GM18520 (cell line): ENCODE results near the gene PTGER3.
"Not testable (repeated sequence)": the region's sequence is repeated elsewhere in the genome, so short reads cannot be mapped to it uniquely, and the experiment has no call there.

Experiments
- ATAC-seq: cut with Tn5 transposase; IDR thresholded peaks from one replicate; pipeline ENCODE4 v1.9.1; 2021; ENCODE audit not compliant: unreplicated experiment

PTGER3 gene

DNA sequence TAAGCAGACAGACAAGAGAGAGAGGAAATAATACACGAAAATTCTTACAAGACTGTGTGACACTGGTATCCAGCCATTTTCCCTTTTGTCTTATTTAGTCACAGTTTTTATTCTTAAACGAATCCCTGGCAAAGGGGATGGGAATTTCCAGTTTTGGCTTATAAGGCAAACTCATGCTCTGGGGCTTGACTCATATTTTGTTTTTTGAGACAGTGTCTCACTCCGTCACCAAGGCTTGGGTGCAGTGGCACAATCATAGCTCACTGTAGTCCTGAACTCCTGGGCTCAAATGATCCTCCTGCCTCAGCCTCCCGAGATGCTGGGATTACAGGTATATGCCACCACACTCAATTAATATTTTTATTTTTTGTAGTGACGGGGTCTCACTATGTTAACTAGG is 31.9 kb downstream of the PTGER3 start:
- ATAC-seq: no peak

DNA sequence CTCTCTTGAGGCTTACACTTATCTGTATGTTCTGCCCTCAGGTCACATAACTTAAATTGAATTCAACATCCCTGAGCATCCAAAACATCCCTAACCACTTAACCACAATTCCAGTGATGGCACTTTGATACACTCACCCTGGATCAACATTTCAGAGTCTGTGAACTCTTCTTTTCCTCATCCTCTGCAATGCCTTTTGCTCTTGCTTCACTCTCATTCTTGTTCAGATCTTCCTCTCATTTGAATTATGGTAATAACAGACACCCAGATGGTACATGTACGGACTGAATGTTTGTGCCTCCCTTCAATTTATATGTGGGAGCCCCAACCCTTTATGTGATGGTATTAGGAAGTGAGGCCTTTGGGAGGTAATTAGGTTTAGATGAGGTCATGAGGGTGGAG is 33.4 kb downstream of the PTGER3 start:
- no peak for ATAC-seq

DNA sequence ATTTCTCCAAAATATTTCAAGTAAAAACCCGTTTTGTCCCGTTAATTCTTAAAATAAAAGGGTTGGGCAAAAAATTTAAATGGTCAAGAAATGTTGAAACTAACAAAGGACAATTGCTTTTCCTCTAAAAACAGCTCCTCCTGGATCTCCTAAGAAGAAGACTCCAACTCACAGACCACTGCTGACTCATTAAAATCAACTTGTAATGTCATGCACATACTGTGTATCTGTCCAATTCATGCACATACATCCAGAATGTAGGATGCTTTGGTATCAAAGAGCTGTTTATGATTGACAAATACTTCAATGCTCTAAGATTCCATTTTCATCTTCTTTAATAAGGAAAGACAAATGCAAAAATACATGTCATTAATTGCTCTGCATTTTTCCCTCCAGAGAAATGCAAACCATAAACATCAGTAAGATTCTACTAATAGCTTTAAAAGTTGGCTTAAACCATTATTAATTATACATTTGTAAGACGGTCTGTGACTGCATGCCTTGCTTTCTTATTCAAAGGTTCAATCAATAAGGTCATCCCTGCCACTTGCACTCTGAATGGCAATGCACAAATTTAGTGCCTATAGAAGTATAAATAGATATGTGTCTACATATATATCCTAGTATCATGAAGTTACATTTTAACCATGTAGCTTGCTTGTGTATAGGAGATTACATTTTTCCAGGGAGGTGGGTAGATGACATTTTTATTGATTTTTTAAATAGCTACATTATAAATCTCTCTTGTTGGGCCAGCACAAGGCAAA is 44.7 kb downstream of the PTGER3 start:
- no peak for ATAC-seq

DNA sequence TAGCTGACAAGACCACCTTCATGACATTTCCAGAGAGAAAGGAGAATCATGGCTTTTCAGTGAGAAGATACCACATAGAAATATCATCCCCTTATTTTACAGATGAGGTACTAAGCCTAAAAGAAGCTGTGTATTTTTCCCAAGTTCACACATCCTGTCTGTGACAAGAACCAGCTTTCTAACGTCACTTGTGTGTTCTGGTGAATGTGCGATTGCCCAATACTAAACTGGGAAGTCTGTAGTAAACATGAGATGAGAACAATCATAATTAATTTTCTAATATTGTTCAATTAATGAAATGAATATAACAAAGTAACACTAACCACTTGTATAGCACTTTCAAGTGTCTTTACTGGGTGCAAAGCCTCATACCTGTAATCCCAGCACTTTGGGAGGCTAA is 46.0 kb downstream of the PTGER3 start:
- no peak for ATAC-seq

DNA sequence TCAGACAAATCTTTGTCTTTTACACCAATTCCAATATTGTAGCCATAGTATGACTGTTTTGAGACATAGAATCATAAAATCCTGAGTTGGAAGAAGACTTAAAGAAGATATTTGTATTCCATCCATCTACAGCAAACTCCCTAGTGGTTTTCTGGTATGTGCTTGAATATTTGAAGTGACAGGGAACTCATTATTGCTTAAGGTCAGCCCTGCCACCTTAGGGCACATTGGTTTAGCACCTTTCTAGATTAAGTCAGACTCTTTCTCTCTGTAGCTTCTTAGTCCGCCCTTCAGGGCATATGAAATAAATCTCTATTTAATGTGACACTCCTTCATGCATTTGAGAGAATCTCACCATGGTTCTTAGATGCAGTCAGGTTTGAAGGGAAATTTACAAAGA is 49.8 kb downstream of the PTGER3 start:
- ATAC-seq: no peak

DNA sequence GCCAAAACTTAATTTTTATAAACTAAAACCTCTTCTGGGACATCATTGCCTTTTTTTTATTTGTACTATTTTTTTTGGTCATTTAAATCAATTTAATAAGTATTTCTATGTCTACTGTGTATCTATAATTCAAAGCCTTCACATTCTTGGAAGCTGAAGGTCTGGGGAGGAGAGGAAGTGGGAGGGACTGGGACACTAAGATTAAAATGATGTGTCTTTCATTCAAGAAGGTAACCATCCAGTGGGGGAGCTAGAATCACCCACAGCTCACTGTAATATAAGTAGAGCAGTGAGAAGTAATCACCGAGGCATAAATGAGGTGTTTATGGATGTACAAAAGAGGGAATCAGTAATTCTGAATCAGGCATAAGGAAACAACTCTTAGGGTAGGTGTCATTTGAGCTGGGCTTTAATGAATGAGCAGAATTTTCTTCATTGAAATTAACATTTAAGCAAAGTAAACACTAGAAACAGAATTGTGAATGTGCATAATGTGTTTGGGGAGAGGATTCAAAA is 52.8 kb downstream of the PTGER3 start:
- ATAC-seq: no peak

DNA sequence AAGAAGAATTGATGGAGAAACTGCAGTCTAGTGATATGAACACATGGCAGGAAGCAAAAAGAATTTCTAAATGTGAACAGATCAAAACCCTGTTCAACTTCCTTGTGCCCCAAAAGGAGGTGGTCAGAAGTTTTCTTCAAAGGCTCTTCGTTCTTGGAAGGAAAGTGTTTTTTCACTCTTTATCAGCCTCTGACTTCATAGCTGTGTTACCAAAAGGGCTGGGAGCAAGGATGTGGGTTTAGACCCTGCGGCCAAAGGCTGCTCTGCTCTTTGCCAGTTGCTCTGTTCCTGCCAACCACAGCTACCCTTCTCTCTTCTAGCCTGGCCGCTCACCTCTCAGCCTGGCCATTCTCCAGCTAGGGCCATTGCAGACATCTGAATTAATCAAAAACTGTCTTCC is 53.8 kb downstream of the PTGER3 start:
- no peak for ATAC-seq

DNA sequence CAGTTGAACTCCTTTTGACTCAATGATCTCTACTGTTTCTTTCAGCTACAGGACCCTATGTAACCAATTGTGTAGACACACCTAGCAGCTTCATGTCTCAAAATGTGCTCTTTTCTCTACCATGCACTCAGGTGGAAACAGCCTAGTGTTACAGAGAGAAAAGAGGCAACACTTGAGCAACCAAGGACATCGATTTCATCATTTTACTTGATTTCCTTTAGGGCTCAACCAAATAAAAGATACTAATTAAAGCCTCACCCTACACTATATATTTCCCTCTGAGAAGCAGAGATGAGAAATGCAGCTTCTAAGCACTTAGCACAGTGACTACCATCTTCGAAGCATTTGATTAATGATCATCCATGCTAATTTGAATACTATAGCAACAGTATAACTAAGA is 55.1 kb downstream of the PTGER3 start:
- ATAC-seq: no peak

DNA sequence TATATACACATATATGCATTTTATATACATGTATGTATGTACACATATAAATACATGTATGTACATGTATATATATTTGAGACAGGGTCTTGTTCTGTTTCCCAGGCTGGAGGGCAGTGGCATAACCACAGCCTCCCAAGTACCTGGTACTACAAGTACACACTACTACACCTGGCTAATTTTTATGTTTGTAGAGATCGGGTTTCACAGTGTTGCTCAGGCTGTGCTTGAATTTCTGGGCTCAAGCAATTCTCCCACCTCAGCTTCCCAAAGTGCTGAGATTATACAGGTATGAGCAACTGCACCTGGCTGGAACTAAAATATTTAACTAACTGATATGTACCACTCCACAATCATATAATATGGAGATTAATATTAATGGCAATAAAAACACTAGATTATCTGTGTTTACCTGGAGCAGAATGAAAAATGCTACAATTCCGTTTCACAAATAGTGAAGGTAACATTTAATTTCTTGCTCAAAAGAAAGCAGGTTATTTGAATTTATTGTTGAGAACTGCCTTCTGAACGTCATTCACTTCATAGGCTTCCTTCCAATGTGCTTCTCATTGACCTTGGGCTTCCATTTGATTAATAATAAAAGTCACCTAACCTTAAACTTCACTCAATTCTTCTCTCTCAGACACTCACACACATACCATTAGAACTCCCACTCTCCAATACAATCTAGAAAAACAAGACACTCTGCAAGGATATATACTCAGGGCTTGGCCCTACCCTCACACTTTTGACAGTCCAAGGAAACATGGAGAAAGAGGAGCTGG is 57.0 kb downstream of the PTGER3 start:
- ATAC-seq: no peak

DNA sequence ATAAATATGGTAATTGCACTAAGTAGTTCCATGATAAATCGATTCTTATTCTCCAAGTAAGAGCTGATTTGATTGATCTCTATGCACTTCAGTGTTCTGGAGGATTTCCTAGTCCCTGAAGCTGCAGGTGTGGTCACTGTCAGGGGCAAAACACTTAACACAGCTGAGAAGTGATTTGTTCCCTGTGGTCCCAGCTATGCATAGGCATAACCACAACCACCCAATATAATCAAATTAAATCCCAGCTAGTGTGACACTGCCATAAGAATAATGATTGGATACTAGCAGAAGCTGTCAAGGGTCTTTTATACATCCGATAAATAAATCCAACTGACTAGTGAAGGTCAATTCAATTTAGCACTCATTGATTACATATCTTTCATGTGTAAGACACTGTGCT is 60.1 kb downstream of the PTGER3 start:
- no peak for ATAC-seq

DNA sequence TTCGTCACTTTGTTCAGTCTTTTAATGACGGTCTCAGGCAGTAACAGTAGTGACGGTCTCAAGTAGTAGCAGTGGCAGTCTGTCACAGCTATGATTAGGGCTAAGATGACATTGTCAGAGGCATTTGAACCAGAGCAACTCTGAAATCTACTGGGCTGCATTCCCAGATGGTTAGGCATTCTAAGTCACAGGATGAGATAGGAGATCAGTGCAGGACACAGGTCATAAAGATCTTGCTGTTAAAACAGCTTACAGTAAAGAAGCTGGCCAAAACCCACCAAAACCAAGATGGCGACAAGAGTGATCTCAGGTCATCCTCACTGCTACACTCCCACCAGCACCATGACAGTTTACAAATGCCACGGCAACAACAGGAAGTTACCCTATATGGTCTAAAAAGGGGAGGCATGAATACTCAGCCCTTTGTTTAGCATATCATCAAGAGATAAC is 61.8 kb downstream of the PTGER3 start:
- ATAC-seq: not testable (repeated sequence)

DNA sequence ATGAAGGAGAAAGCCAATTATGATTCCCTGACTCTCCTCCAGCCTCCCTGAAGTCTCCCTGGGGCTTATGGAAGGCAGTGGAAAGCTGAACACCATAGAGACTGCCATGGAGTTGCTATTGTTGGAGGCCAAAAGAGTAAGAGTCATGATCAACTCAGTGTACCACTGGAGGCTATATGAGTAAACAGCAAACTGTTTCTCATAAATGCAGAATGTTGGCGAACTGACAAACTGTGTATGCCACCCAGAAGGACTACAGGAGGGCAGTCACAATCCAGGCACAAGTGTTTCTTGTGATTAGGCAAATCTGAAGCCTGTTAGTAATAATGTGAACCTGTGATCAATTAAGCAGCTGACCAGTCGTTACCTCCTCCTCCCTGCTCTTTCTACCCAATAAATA is 62.3 kb downstream of the PTGER3 start:
- ATAC-seq: not testable (repeated sequence)

DNA sequence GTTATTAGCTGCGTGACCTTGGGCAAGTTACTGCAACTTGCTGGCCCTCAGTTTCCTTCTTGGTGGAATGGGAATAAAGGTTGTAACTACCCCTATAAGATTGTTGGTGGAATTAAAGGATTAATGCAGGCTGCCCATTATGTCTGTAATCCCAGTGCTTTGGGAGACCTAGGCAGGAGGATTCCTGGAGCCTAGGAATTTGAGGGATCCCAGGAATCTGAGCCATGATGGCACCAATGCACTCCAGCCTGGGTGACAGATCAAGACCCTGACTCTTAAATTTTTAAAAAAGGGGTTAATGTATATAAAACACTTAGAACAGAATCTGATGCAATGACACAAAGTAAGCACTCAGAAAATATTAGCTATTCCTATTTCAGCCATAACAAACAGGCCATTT is 67.3 kb downstream of the PTGER3 start:
- ATAC-seq: no peak

DNA sequence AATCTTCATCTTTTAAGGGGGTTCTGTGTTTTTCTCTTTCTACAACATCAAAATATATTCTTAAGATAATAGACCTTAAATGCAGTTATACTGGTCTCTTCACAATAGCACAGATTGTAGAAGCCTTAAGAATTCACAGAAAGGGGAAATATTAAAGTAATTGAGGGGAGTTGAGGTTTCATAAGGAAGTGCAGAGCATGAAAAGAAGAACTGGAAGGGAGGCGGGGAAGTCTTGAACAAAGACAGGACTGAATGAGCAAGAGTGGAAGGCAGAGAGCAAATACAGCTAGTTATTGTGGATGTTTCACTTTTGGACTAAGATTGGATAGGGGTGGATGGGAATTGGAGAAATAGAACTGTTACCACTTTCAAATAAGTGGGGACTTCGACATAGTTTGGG is 67.7 kb downstream of the PTGER3 start:
- ATAC-seq: no peak

DNA sequence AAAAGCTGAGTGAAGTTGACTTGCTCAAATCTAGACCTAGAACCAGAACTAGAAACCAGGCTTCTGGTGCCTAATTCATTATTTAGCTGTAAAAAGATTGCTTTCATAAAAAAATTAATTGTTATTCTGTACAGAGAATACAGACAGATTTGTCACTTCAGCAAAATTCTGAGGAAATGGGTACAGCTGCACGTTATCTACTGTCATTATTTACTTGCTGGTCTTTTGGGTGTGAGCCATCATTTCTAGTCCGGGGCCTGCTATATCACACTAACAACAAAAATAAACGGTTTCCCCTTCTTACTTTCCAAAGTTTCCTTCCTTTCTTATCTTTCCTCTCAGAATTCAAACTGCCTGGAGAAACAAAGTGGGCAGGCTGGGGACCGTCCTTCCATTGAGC is 68.3 kb downstream of the PTGER3 start:
- no peak for ATAC-seq

DNA sequence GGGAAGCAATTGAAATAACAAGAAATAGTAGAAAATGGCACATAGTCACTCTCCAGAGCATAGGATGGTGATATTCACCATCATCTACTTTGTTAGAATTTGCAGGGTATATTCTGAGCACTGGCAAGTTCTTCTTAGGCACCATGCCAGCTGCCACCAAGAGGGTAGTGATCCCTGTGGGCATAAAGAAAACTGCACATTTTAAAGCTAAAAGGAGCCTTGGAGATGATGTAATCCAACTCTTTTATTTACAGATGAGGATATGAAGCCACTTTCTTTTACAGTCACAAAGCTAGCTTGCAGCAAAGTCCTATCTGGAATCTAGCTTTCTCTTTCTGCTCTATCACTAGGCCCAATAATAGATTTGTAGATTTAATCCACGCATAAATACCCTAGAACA is 69.0 kb downstream of the PTGER3 start:
- no peak for ATAC-seq

DNA sequence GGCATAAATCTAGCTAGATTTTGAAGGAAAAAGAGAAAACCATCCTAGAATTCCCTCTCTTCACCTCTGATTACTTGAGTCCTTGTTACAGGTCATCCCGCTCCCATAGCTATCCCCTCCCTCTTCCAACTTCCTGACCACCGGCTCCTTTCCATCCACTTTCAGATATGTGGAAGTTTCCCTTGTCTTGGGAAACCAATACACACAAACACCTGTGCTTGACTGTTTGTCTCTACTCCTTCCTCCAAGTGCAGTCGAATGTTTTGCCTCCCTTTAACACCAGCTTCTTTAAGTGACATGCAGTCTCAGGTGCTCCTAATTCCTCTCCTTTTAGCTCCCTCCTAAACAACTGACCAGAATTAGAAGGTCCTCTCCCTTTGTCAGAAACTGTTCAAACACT is 70.0 kb downstream of the PTGER3 start:
- ATAC-seq: no peak

DNA sequence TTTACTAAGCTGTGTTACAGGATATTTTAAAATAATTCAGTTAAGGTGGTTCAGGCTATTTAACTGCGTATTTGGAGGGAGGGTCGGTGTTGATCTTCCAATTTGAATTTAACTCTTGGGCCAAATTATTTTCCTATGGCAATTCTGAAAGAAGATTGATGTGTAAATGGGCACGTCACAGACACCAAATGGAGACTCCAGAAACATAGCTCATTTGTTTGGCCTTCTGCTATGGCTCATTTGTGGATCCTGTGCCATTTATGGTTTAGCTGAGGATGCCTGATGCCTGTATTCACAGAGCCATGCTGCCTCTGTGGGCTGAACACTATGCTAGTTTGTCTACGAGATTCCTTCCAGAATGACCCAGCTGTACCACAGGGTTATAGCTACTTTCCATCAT is 70.6 kb downstream of the PTGER3 start:
- no peak for ATAC-seq

DNA sequence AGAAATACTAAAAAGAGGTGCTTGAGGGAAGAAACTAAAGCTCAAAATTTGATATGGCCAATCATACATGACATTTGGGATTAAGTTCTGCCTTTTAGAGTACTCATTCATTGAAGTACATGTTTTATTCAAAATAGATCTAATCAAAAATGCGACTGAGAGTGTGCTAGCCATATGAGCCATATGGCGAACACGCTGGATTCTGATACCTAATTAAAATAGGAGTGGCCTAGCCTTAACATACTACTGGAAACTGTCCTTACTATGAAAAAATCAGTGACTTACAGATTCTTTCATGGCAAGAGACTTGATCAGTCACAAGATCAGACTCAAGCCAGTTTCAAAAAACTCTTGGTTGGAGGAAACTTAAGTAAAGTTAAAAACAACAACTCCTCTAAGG is 73.9 kb downstream of the PTGER3 start:
- ATAC-seq: no peak

DNA sequence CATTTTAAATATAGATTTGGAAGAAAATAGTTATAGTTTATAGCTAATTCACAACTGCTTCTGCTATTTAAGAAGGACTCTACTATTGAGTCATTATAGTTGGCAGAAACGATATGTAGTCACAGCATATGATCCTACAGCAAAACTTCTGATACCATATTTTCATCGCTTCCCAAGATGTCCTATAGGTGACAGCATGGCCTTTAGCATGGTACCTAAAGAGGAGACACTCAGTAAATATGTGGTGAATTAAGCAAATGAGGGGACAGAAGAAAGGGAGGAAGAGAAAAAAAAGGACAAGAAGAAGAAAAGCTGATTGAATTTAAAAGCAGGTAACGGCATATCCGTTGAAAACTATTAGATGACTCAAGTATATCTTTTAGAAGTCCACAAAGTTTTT is 77.2 kb downstream of the PTGER3 start:
- ATAC-seq: no peak

DNA sequence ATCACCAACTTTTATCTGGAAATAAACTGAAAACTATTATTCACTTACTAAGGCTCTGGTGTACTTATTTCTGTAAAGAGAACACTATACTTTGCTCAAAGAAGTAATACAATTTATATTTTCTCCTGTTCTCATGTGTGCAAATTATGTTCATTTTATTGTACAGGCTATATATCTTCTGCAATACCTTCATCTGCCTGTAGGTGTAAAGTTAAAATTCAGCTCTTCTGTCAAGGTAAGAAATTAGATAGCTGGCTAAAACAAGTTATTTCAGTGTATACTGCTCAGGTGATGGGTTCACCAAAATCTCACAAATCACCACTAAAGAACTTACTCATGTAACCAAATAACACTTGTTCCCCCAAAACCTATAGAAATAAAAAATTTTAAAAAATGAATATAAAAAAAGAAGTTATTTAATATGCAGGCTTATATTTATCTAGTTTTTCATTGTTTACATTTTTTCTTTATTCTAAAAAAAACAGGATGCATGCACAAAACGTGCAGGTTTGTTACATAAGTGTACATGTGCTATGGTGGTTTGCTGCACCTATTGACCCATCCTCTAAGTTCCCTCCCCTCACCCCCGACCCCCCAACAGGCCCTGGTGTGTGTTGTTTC is 81.5 kb downstream of the PTGER3 start:
- no peak for ATAC-seq

DNA sequence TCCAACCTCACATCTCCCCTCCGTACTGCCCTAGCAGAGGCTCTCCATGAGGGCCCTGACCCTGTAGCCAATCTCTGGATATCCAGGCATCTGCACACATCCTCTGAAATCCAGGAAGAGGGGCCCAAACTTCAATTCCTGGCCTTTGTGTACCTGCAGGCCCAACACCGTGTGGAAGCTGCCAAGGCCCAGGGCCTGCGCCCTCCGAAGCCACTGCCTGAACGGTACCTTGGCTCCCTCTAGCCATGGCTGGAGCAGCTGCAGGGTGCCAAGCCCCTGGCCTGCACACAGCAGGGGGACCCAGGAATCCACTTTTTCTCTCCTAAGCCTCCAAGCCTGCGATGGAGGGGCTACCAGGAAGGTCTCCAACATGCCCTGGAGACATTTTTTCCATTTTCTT is 84.2 kb downstream of the PTGER3 start:
- ATAC-seq: no peak
